Nasal cavity respiratory epithelium epithelial cell of viscerocranial mucosa (primary cell): ENCODE data around the gene SCN3B. TPM values are rescaled to one million over a fixed set of nuclear protein-coding genes. Genes with fewer than 3 reads are reported as not detected.

Experiments
- total RNA-seq: library from RNA; depleted of rRNA; stranded (reverse); fragments of >200 nt; gene quantifications from 2 replicates; pipeline ENCODE4 v1.2.3, GENCODE V29; 2014

Gene SCN3B, protein sequence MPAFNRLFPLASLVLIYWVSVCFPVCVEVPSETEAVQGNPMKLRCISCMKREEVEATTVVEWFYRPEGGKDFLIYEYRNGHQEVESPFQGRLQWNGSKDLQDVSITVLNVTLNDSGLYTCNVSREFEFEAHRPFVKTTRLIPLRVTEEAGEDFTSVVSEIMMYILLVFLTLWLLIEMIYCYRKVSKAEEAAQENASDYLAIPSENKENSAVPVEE
- total RNA-seq, result 0.34 and 0.57 TPM in 2 replicates

DNA sequence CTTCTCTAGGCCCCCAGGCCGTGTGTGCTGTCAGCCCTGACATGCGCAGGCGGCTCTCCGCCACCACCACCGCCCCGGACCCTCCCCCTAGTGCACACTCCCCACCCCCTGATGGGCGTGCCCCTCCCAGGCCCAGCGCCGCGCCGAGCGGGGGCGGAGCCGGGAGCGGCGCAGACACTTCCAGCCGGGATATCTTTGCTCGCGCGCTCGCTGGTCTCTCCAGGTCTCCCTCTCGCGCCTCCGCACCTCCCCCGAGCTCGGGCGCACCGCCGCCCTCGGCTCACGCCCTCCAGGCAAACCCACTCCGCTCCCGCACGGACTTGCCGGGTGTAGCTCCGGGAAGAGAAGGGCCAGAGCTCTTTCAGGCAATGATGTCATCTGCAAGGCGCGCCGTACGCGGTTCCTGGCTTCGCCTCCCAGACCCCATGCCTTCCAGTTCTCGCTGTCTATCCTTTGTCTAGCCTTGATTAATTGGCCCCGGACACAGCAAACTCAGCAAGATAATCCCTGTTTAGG is at the start of gene SCN3B:
TSS of gene SCN3B (minus strand) at position 59 of the 516 bp plus-strand sequence. CDS start 823 bp downstream, outside the sequence.

Other genes with a start within 250 kb of the SCN3B start
- under 0.01 and 1.4 TPM in 2 replicates for gene GRAMD1B, start 224.4 kb downstream of the SCN3B start, total RNA-seq
- gene ZNF202, start 87.0 kb upstream of the SCN3B start, total RNA-seq, result 18.1 and 20.8 TPM in 2 replicates
- gene OR6X1, start 99.9 kb upstream of the SCN3B start, total RNA-seq, result not detected in 2 replicates
- not detected in 2 replicates for gene OR6M1, start 151.7 kb upstream of the SCN3B start, total RNA-seq
- not detected in 2 replicates for gene TMEM225, start 231.0 kb upstream of the SCN3B start, total RNA-seq
- not detected in 2 replicates for gene OR8D4, start 247.5 kb upstream of the SCN3B start, total RNA-seq